ENCODE measurements around the gene CLUH. TPM values are rescaled to one million over a fixed set of nuclear protein-coding genes. Genes with fewer than 3 reads are reported as not detected.
"Not testable (repeated sequence)": the region's sequence is repeated elsewhere in the genome, so short reads cannot be mapped to it uniquely, and the experiment has no call there.

Gene CLUH
- total RNA-seq, 2 experiments from 2014 or later: 59.0 to 64.9 TPM

DNA sequence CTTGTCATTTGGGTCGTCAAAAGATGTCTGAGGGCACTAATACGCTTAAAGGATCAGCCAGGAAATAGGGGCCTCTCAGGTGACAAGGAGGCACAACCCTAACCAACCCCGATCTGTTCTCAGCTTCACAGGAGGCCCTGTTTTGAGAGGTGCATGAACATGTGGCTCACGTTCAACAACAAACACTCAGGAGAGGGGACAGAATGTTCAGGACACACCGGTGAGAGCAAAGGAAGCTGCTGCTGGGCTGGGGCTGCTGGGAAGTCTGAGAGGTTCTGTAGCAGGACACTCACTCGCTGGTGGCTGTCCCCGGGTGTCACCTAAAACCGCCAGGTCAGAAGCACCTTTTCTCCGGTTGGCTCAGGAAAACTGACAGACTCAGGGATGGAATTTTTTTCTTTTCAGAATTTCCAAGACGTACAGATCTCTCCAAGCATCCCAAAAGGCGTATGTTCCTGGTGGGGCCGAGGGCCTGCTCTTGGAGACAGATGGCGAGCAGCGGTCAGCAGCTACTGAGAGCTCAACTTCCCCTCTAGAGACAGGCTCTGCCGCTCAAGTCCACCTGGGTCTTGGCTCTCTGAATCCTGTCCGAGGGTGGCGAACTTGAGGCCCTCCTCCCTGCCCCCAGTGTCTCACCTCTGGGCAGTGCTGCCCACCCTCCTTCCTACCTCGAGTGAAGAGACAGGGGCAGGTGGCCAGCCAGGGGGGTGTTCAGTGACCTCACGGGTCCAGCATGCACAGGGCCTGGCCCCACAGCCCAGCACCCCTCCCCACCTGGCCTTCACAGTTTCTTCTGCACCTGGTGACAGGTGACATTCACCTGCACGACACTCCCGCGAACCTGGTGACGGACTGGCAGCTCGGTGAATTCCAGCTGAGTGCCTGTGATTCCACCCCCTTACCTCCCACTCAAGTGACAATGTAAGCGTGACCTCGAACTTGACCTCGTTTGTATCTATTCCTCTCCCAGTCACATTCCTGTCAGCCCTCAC, 22.9 kb downstream of the CLUH start:
- Mint-ChIP-seq H3K4me3 (no peak overlapping the region), H3K27me3 (ENCODE audit: low read depth) (no peaks in the 10 kb centered on the region), H3K27ac (peak overlapping the region; percentile 43), H3K36me3 (ENCODE audit: low read depth) (peaks cover 24% of the 10 kb centered on the region), H3K4me1 (ENCODE audit: low read depth) (peaks cover 8% of the 10 kb centered on the region), H3K9me3 (ENCODE audit: insufficient read depth) (no peaks in the 10 kb centered on the region)
- ATAC-seq (no peak), DNase-seq (peak; percentile 19)
- POLR2A ChIA-PET: no interaction called here
- CTCF ChIA-PET: interaction anchor here (1.5 kb wide), 1 partner anchor 306 kb away, joined by 4 read pairs; no protein-coding TSS in a partner anchor

DNA sequence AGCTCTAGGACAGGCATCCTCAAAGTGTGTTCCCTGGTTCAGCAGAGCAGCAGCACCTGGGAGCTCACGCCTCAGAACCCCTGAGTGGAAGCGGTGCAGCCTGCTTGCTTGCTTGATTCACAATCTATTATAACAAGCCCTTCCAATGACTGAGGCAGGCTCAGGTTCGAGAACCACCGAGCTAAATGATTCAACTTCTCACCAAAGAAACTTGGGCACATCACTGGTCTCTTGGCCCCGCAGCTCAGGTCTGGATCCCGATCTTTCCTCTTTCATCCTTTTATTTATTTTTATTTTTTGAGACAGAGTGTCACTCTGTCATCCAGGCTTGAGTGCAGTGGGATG, 24.5 kb downstream of the CLUH start:
- peaks cover 35% of the 10 kb centered on the region for H3K36me3 Mint-ChIP-seq (ENCODE audit: low read depth)
- no peaks in the 10 kb centered on the region for H3K9me3 Mint-ChIP-seq (ENCODE audit: insufficient read depth)
- H3K4me3 Mint-ChIP-seq: no peak overlapping the region
- ATAC-seq (no peak), DNase-seq (no peak)
- no peak overlapping the region for H3K27ac Mint-ChIP-seq
- POLR2A ChIA-PET: interaction anchor here (0.7 to 1.2 kb wide), 2 partner anchors 9 to 36 kb away, joined by 4 to 5 read pairs; no protein-coding TSS in a partner anchor
- H3K4me1 Mint-ChIP-seq (ENCODE audit: low read depth): peaks cover 8% of the 10 kb centered on the region
- CTCF ChIA-PET: interaction anchor here (1.2 to 1.9 kb wide), 3 partner anchors 11 to 305 kb away, joined by 4 to 5 read pairs (median 5); no protein-coding TSS in a partner anchor
- H3K27me3 Mint-ChIP-seq (ENCODE audit: low read depth): no peaks in the 10 kb centered on the region

DNA sequence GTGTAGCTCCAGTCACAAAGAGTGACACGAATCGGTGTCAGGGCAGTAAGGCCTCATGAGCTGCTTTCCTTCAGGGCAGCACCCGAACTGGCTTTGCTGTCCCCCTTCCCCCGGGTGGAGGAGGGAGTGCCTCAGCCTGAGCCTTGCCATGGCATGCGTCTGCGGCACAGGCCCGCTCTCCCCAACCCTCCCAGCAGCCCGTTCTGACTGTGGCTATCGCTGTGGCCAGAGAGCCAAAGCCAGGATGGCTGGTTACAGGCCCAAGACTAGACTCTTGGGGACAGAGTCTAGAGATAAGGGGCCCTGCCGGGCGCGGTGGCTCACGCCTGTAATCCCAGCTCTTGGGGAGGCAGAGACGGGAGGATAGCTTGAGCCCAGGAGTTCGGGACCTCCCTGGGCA, 25.9 kb downstream of the CLUH start:
- peak; percentile 13 for ATAC-seq
- Mint-ChIP-seq H3K4me3 (no peak overlapping the region), H3K9me3 (ENCODE audit: insufficient read depth) (no peaks in the 10 kb centered on the region), H3K36me3 (ENCODE audit: low read depth) (peaks cover 44% of the 10 kb centered on the region), H3K27ac (no peak overlapping the region), H3K27me3 (ENCODE audit: low read depth) (no peaks in the 10 kb centered on the region), H3K4me1 (ENCODE audit: low read depth) (peaks cover 8% of the 10 kb centered on the region)
- DNase-seq: peak; percentile 17
- CTCF ChIA-PET: interaction anchor here (1.2 to 1.9 kb wide), 3 partner anchors 10 to 303 kb away, joined by 4 to 5 read pairs (median 5); no protein-coding TSS in a partner anchor
- POLR2A ChIA-PET: no interaction called here

DNA sequence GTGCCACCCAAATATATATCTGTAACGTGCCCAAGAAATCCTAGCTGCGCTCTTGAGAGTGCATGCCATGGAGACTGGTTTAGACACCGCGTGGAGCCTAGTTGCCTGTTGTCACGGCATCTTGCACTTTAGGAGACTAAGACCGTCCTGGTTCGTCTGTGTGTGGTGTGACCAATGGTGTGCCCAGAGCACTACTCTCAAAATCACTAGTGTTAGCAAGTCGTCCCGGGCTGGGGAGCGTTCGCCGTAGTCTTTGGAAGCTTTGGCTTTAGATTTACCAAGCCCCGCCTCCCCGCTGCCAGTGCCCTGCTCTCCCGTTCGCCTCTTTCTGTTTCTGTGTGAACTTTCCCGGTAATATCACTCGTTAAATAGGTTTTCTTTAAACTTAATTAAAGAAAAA, 27.0 kb downstream of the CLUH start:
- H3K4me3 Mint-ChIP-seq: no peak overlapping the region
- ChIA-PET POLR2A (interaction anchor here (0.6 kb wide), 1 partner anchor 10 kb away, joined by 3 read pairs; no protein-coding TSS in a partner anchor), CTCF (interaction anchor here (1.7 kb wide), 1 partner anchor 10 kb away, joined by 5 read pairs; no protein-coding TSS in a partner anchor)
- no peaks in the 10 kb centered on the region for H3K9me3 Mint-ChIP-seq (ENCODE audit: insufficient read depth)
- H3K4me1 Mint-ChIP-seq (ENCODE audit: low read depth): peaks cover 8% of the 10 kb centered on the region
- ATAC-seq (no peak), DNase-seq (no peak)
- peak overlapping the region; percentile 51 for H3K27ac Mint-ChIP-seq
- no peaks in the 10 kb centered on the region for H3K27me3 Mint-ChIP-seq (ENCODE audit: low read depth)
- peaks cover 52% of the 10 kb centered on the region for H3K36me3 Mint-ChIP-seq (ENCODE audit: low read depth)

DNA sequence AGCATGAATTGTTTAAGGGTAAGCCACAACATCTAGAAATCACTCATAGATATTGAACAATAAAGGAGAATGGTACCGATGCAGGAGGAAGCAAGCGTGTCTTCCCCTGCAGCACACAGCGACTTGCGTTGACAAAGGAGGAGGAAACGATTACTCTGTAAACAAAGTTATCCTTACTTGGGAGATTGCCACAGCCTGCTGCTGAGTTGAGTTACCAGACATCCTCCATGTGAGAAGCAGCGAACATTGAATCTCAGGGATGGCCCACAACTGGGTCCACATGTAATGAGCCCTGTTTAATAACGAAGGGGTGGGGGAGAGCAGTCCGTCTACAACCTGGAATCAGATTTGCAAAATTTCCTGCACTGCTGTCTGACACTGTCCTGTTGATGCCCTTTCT, 27.7 kb downstream of the CLUH start:
- ChIA-PET POLR2A (no interaction called here), CTCF (interaction anchor here (1.7 kb wide), 1 partner anchor 10 kb away, joined by 5 read pairs; no protein-coding TSS in a partner anchor)
- peaks cover 4% of the 10 kb centered on the region for H3K4me1 Mint-ChIP-seq (ENCODE audit: low read depth)
- no peak overlapping the region for H3K4me3 Mint-ChIP-seq
- peaks cover 51% of the 10 kb centered on the region for H3K36me3 Mint-ChIP-seq (ENCODE audit: low read depth)
- peak overlapping the region; percentile 51 for H3K27ac Mint-ChIP-seq
- ATAC-seq: no peak
- no peaks in the 10 kb centered on the region for H3K27me3 Mint-ChIP-seq (ENCODE audit: low read depth)
- DNase-seq: no peak
- H3K9me3 Mint-ChIP-seq (ENCODE audit: insufficient read depth): no peaks in the 10 kb centered on the region

DNA sequence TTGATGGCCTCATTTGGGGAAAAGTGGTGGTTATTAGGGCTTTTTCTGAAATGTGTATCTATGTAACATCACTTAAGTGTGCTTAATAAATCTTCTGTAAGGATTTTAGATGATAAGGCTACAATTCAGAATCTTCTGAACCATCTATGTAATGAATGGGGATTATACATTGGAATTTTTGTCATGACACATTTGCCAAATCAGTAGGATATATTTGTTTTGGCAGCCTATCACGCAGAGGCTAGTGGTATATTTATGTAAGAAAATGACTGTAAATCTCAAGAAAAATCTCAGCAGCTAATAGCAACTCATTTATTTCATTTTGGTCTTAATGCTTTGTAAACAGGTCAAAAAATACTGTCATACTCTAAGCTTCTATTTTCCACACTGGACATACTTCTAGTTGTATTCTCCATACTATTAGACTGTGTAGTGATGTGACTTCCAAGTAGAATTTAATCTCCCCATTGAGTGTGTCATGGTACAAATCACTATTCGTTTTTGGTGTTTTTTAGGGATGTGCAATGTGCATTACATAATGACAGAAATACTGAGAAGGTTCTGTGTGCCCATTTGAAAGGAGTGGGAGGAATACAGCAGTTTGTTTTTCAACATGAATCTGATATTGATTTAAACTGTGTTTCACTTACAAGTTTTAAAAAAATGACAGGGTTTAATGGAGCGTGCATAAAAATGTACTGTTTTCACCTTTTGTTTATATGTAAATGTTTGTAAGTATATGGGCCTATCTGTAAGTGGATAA, 29.2 kb downstream of the CLUH start:
- no peaks in the 10 kb centered on the region for H3K4me1 Mint-ChIP-seq (ENCODE audit: low read depth)
- H3K27me3 Mint-ChIP-seq (ENCODE audit: low read depth): no peaks in the 10 kb centered on the region
- no peak overlapping the region for H3K4me3 Mint-ChIP-seq
- peaks cover 48% of the 10 kb centered on the region for H3K36me3 Mint-ChIP-seq (ENCODE audit: low read depth)
- no peak for DNase-seq
- CTCF ChIA-PET: no interaction called here
- no peaks in the 10 kb centered on the region for H3K9me3 Mint-ChIP-seq (ENCODE audit: insufficient read depth)
- POLR2A ChIA-PET: no interaction called here
- no peak for ATAC-seq
- no peak overlapping the region for H3K27ac Mint-ChIP-seq

DNA sequence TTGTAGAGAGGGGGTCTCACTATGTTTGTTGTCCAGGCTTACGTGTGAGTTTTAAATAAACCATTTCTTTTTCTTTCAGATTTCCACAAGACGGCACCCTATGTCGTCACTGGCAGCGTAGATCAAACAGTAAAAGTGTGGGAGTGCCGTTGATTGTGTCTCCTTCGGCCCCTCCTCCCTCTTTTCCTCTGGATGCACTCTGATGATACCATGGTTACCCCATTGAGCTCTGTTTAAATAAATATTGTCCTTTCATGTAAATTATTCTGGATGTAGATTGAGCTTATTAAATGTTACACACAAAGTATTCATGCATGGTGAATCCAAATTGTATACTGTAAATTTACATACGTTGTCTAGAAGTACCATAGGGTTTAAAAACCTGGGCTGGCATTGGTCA, 29.9 kb downstream of the CLUH start:
- Mint-ChIP-seq H3K9me3 (ENCODE audit: insufficient read depth) (no peaks in the 10 kb centered on the region), H3K4me1 (ENCODE audit: low read depth) (no peaks in the 10 kb centered on the region), H3K4me3 (no peak overlapping the region), H3K36me3 (ENCODE audit: low read depth) (peaks cover 53% of the 10 kb centered on the region), H3K27ac (no peak overlapping the region), H3K27me3 (ENCODE audit: low read depth) (no peaks in the 10 kb centered on the region)
- DNase-seq (no peak), ATAC-seq (no peak)
- POLR2A ChIA-PET: no interaction called here
- CTCF ChIA-PET: no interaction called here

DNA sequence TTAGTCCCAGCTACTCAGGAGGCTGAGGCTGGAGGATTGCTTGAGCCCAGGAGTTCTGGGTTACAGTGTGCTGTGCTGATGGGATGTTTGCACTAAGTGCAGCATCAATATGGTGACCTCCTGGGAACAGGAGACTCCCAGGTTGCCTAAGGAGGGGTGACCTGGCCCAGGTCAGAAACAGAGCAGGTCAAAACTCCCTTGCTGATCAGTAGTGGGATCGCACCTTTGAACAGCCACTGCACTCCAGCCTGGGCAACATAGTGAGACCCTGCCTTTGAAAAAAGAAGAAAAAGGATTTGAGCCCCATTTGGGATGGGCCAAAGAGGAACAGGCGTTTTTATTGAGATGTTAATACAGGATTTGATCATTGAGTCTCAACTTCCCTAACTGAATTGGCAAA, 30.6 kb downstream of the CLUH start:
- Mint-ChIP-seq H3K27ac (no peak overlapping the region), H3K9me3 (ENCODE audit: insufficient read depth) (no peaks in the 10 kb centered on the region), H3K27me3 (ENCODE audit: low read depth) (no peaks in the 10 kb centered on the region), H3K4me1 (ENCODE audit: low read depth) (no peaks in the 10 kb centered on the region), H3K4me3 (no peak overlapping the region), H3K36me3 (ENCODE audit: low read depth) (peaks cover 57% of the 10 kb centered on the region)
- DNase-seq (no peak), ATAC-seq (no peak)
- POLR2A ChIA-PET: no interaction called here
- CTCF ChIA-PET: no interaction called here

DNA sequence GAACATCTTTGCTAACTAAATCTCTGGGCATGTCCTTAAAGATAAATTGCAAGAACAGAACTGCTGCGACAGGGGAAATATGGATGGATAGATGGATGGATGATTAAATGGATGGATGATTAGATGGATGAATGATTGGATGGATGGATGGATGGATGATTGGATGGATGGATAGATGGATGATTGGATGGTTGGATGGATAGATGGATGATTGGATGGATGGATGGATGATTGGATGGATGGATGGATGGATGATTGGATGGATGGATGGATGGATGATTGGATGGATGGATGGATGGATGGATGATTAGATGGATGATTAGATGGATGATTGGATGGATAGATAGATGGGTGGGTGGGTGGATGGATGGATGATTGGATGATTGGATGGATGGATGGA, 32.3 kb downstream of the CLUH start:
- H3K4me1 Mint-ChIP-seq (ENCODE audit: low read depth); H3K27me3 Mint-ChIP-seq (ENCODE audit: low read depth); POLR2A ChIA-PET; ATAC-seq; H3K27ac Mint-ChIP-seq; H3K4me3 Mint-ChIP-seq; DNase-seq; CTCF ChIA-PET; H3K9me3 Mint-ChIP-seq (ENCODE audit: insufficient read depth): not testable (repeated sequence)
- peaks cover 62% of the 10 kb centered on the region for H3K36me3 Mint-ChIP-seq (ENCODE audit: low read depth)

DNA sequence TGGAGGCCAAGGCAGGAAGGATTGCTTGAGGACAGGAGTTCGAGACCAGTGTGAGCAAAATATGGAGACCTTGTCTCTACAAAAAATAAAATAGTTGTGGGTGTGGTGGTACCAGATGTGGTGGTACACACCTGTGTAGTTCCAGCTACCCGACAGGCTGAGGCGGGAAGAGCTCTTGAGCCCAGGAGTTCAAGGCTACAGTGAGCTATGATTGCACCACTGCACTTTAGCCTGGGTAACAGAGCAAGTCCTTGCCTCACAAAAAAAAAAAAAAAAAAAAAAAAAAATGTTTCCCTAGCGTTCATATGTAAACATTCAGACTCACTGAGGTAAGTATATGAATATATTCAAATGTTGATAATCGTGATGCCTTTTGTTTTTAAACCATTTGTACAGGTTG, 39.5 kb downstream of the CLUH start:
- H3K27me3 Mint-ChIP-seq (ENCODE audit: low read depth): no peaks in the 10 kb centered on the region
- no peak for ATAC-seq
- no peaks in the 10 kb centered on the region for H3K4me1 Mint-ChIP-seq (ENCODE audit: low read depth)
- no peaks in the 10 kb centered on the region for H3K9me3 Mint-ChIP-seq (ENCODE audit: insufficient read depth)
- no peak overlapping the region for H3K27ac Mint-ChIP-seq
- CTCF ChIA-PET: no interaction called here
- peaks cover 65% of the 10 kb centered on the region for H3K36me3 Mint-ChIP-seq (ENCODE audit: low read depth)
- H3K4me3 Mint-ChIP-seq: no peak overlapping the region
- POLR2A ChIA-PET: no interaction called here
- no peak for DNase-seq

DNA sequence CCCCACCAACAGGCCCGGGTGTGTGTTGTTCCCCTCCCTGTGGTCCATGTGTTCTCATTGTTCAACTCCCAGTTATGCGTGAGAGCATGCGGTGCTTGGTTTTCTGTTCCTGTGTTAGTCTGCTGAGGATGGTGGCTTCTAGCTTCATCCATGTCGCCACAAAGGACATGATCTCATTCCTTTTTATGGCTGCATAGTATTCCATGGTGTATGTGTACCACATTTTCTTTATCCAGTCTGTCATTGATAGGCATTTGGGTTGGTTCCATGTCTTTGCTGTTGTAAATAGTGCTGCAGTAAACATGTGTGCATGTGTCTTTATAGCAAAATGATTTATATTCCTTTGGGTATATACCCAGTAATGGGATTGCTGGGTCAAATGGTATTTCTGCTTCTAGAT, 51.2 kb downstream of the CLUH start:
- Mint-ChIP-seq H3K4me1 (ENCODE audit: low read depth) (peaks cover 16% of the 10 kb centered on the region), H3K36me3 (ENCODE audit: low read depth) (peaks cover 31% of the 10 kb centered on the region)
- ATAC-seq; POLR2A ChIA-PET; H3K27me3 Mint-ChIP-seq (ENCODE audit: low read depth); H3K27ac Mint-ChIP-seq; DNase-seq; H3K9me3 Mint-ChIP-seq (ENCODE audit: insufficient read depth); H3K4me3 Mint-ChIP-seq: not testable (repeated sequence)
- CTCF ChIA-PET: interaction anchor here (1.2 to 1.5 kb wide), 2 partner anchors 14 to 33 kb away, joined by 3 to 5 read pairs; no protein-coding TSS in a partner anchor

DNA sequence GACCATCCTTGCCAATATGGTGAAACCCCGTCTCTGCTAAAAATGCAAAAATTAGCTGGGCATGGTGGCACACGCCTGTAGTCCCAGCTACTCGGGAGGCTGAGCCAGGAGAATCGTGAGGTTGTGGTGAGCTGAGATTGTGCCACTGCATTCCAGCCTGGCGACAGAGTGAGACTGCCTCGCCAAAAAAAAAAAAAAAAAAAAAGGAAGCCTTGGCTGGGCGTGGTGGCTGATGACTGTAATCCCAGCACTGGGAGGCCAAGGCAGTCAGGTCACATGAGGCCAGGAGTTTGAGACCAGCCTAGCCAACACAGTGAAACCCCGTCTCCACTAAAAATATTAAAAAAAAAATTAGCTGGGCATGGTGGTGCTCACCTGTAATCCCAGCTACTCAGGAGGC, 52.2 kb downstream of the CLUH start:
- ATAC-seq; H3K27me3 Mint-ChIP-seq (ENCODE audit: low read depth); DNase-seq; H3K4me3 Mint-ChIP-seq; H3K27ac Mint-ChIP-seq; H3K9me3 Mint-ChIP-seq (ENCODE audit: insufficient read depth): not testable (repeated sequence)
- Mint-ChIP-seq H3K4me1 (ENCODE audit: low read depth) (peaks cover 17% of the 10 kb centered on the region), H3K36me3 (ENCODE audit: low read depth) (peaks cover 31% of the 10 kb centered on the region)
- ChIA-PET POLR2A (interaction anchor here (0.6 kb wide), 1 partner anchor 982 kb away, joined by 3 read pairs; no protein-coding TSS in a partner anchor), CTCF (interaction anchor here (1.5 kb wide), 1 partner anchor 15 kb away, joined by 5 read pairs; no protein-coding TSS in a partner anchor)

Data from activated CD8-positive, alpha-beta T cell treated with anti-CD3 and anti-CD28 coated beads, Interleukin-2, amount 10 ng/mL, durations not matched to agents 7 days and 5 days (primary cell).